GM19025 (cell line): ENCODE data around the gene CD36.

Source experiments
- ATAC-seq: cut with Tn5 transposase; IDR thresholded peaks from one replicate; pipeline ENCODE4 v1.9.1; 2021; ENCODE audit warnings: mild to moderate bottlenecking, low read depth, moderate library complexity; ENCODE audit not compliant: unreplicated experiment

CD36 gene

GRCh38 chr7:80686576-80686975 lies 48.1 kb downstream of the CD36 start:
- no peak for ATAC-seq

DNA sequence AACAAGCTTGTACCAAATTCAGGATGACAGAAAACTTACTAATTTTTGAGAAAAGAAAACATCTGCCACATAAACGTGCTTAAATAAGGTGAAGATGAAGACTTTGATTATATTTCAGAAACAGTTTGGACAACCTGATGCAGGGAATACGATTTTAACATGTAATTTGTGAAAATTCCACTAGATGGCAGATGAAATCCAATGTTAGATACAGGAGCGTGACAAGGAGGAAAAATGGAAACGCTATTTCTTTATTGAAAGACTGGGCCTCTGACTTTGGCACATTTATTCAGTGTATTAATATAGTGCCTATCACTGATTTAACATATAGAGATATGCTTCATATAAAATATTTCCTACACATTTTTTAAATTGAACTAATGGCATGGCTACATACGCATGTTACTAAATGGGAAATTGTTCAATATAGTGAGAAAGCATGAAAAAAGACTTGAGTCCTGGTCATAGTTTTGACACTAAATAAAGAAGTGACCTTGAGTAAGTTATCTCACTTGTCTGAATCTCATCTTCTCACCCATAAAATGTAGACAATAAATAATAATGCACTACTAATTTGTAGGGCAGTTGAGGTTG lies 60.7 kb downstream of the CD36 start:
- ATAC-seq, result peak; percentile 64

DNA sequence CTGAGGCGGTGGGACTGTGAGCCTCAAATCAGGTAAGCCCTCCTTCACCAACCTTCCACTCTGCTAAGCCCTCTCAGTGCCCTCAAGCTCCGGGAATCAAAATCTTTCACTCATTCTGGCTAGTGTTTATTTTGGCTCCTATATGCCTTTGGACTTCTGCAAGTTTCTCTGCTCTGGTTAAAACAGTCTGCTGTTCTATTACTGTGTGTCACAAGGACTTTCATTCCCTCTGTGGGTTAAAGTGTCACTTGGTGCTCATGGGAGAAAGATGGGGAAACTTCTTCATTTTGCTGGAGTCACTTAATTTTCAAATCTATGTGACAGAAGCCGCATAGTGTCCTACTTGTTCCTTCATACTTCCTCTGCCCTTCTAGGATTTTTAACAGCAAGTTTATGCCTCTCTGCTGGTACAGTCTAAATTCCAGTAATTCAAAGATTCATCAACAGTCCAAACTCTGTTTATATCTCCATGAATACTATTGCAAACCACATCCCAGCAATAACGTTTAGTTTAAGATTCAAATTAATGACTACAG lies 61.3 kb downstream of the CD36 start:
- ATAC-seq, result no peak

DNA sequence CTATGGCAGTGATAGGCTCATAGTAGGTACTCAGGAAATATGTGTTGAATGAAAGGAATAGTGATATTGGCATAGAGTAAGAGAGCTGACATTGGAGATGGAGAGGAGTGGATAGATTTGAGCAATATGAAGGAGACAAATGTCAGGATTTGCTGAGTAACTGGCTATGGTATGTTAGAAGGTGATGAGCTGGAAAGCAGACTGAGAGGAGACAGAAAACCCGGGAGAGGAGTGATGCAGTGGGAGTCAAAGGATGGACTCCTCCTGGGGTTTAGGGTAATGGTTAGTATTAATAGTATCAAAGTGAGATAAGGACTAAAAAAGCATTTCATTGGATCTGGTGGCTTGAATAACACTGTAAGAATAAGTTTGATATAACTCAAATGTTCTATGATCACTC lies 64.8 kb downstream of the CD36 start:
- no peak for ATAC-seq

DNA sequence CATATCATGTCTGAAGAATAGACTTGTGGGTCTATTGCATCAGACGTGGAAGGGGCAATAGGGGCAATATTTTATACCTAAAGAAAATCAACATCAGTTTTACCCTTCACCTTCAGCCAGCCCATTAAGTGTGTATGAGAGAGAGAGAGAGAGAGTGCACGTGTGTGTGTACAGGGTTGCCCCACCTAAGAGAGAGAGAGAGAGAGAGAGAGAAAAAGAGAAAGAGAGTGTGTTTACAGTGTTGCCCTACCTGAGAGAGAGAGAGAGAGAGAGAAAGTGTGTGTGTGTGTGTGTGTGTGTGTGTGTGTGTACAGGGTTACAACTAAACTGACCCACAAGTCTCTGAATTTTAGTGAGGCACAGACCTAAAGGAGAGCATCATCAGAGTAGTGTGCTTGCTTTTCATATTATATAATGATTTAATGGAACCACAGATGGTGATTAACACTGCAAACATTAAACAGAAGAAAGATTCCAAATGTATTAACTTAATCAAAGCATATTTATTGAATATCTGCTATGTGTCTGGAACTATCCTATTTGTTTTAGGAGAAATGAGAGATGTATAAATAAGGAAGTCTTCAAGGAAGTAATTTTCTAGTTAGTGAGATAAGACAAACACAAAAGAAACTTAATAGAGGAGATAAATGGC lies 66.8 kb downstream of the CD36 start:
- ATAC-seq, result no peak

- ATAC-seq, result no peak
These were observed 68.9 kb downstream of the CD36 start for GRCh38 chr7:80707318-80707717.

- ATAC-seq, result no peak
These were observed 69.7 kb downstream of the CD36 start for GRCh38 chr7:80708123-80708522.

GRCh38 chr7:80711531-80711930 lies 73.1 kb downstream of the CD36 start:
- ATAC-seq, result no peak

GRCh38 chr7:80719261-80719660 lies 80.8 kb downstream of the CD36 start:
- no peak for ATAC-seq

GRCh38 chr7:80720146-80720545 lies 81.7 kb downstream of the CD36 start:
- no peak for ATAC-seq

DNA sequence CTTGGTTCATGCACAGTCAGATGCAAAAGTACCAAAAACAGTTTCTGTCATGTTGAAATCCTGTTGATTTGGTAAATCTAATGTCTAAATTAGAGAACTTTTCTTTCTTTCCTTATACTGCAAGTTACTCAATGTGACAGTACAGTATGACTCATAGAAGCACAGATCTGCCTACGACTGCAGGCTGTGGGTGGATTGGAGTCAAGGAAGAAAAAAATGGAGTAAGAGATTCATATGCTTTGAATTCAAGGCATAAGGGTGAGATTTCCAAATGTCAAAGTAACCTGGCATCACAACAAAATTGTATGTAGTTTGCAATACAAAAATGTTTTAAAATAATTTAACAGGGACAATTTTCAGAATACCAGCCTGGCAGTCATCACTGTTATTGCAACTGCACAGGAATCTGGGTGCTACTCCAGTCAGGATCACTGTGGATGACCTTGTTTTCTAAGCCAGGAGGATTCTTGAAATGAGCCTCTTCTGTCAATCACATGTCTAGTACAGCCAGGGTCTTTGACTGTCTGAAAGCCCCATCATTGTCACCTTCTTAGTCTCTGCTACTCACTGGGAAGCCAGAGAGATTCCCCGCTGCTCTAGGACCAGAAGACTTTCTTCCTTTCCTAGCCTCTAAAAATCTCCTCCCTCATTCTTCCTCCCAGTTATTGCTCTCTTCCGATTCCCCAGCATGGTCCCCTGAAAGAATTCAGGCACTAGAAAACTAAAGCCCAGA lies 83.6 kb downstream of the CD36 start:
- ATAC-seq, result no peak

- no peak for ATAC-seq
These were observed 84.3 kb downstream of the CD36 start for GRCh38 chr7:80722616-80723195.

- ATAC-seq, result no peak
These were observed 85.9 kb downstream of the CD36 start for GRCh38 chr7:80724249-80724871.

- no peak for ATAC-seq
These were observed 86.8 kb downstream of the CD36 start for GRCh38 chr7:80725181-80725611.
